ENCODE data around the gene ALDH1L1.

The ALDH1L1 gene

GRCh38 chr3:126133606-126134005 lies 46.8 kb downstream of the ALDH1L1 start:
- DNase-seq: peak; percentile 14

GRCh38 chr3:126132751-126133511 lies 47.5 kb downstream of the ALDH1L1 start:
- DNase-seq: peak; percentile 25

GRCh38 chr3:126131881-126132750 lies 48.3 kb downstream of the ALDH1L1 start:
- peak; percentile 8 for DNase-seq

DNA sequence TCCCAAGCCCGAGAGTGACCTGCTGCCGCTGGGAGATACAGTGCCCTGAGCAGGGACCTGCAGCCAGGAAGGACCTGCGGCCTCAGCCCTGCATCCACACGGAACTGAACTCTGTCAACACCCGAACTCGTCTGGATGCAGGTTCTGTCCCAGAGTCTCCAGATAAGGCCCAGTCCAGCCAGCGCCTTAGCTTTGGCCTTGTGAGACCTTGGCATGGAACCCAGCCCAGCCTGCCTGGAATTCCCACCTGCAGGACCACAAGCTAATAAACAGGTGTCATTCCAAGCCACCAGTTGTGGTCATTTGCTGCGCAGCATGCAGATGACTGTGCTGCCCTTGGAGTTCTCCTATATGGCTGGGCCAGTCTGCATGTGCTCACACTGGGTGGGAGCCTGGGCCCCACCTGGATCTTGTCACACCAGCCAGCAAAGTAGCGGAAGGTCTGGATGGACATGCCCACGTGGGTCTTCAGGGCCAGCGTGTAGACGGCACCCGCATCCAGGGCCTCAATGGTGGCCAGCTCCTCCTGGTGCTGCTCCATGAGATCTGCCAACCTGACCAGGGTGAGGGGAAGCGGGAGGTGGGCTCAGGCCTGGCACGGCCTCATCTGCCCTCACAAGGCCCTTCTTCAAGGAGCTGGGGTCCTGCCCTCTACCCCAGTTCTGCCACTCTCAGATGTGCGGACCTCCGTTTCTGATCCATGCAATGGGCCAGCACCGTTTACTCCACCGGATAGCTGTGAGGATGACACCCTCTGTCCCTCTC lies 49.2 kb downstream of the ALDH1L1 start:
- peak; percentile 9 for DNase-seq

GRCh38 chr3:126130081-126130855 lies 50.1 kb downstream of the ALDH1L1 start:
- DNase-seq: peak; percentile 11

DNA sequence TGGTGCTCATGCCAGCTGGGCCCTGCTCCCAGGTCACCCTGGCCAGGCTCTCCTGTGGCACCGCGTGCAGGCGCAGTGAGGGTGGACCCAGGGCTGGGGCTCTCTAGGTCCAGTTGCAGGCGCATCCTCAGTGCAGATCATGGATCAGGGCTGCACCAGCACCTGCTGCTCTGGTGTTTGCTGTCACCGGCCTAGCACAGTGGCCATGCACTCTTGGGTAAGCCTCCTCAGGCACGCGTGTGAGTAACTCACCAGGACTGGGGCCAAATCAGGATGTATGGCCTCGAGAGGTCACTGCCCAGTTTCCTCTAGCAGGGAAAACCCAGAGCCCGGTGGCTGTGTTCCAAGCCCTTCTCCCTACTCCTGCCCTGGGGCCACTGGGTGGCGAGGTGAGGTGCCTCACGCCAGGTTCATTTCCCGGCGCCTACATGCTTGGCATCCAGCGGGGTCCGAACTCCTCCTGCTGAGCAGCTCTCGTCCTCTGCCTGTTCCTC lies 50.9 kb downstream of the ALDH1L1 start:
- DNase-seq: peak; percentile 15

DNA sequence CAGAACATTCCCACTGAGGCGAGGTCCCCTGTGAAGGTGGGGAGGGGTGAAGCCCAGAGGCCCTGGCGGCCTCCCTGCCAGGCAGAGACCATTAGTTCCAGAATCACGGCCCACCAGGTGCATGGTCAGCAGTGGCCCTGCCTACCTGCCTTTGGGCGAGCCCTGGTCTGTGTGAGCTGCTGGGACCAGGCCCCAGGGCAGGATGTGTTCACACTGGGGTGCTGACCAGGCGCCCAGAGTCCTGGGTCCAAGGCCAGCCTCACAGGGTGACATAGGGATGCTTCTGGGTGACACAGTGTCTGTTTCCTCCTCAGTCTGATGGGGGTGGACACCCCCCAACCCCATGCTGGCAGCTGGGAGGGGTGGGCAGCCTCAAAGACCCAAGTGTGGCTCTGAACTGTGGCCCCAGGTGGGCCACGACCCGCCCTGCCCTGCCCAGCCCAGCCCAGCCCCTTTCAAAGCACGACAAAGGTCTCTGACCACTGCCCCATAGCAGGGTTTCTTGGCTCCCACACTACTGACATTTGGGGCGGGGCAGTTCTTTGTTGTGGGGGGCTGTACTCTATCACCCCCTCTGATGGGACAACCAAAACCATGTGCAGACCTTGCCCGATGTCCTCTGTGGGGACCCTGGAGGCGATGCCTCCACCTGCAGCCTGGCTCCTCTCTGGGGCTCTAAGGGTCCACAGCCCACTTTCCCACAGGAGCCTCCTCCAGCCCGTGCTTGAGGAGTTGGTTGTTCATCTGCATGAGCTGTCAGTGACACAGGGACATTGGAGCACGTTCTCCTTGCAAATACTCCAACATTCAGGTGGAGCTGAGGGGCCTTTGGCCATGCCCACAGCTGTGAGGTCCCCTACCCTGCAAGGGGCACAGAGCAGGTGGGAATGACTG lies 51.6 kb downstream of the ALDH1L1 start:
- DNase-seq: peak; percentile 12

DNA sequence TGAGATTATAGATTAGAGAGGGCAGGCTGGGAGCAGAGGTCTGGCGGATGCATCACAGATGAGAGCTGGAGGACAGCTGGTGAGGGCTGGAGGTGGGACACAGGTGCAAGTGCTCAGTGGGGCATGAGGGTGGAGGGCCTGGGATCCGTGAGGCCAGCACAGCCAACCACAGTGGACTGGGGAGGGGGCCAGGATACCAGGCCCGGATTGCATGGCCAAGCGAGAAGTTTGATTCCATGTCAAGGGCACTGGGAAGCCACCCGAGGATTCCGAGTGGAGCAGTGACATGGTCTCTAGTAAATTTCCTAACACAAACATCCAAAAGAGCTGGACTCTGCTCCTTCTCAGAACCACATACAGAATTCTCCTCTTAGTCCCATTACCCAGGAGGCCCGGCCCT lies 52.5 kb downstream of the ALDH1L1 start:
- no peak for DNase-seq

DNA sequence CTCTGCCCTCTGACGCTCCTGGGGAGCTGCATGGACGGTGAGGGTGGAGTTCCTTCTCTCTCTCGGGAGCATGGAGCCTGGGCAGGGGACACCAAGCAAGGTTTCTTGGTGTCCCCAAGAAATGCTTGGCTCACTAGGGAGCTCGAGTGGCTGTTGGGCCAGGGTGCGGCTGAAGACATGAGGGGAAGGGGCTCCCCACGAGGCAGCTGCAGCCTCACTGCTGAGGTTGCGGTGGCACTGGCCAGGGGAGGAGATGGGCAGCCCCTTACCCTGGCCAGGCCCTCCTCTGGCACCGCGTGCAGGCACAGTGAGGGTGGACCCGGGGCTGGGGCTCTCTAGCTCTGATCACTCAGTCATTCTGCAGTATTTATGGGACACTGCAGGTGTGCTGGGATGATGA lies 52.9 kb downstream of the ALDH1L1 start:
- DNase-seq: peak; percentile 4

GRCh38 chr3:126126811-126127431 lies 53.5 kb downstream of the ALDH1L1 start:
- peak; percentile 9 for DNase-seq

- DNase-seq: peak; percentile 6
Measured at GRCh38 chr3:126126286-126126685, 54.1 kb downstream of the ALDH1L1 start.

DNA sequence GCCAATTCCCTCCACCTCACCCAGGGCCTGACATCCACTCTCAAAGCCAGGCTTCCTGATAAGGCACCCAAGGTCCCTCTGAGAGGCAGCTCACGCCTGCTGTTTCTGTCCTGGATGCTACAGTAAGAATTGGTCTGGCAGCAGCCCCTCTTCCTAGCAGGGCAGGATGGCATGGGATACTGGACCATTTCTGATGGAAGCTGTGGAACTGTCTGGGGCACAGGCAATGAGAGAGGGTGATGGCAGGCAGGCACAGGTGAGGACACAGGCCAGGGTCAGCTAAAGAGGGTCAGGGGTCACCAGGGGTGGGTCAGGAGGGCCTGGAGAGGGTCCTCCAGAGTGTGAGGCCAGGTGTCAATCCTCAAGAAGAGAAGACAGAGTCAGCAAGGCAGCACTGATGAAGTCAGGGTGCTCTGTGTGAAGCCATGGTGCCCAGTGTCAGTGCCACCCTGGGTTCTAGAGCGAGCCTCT lies 54.6 kb downstream of the ALDH1L1 start:
- DNase-seq: peak; percentile 4

- peak; percentile 17 for DNase-seq
Measured at GRCh38 chr3:126125341-126125740, 55.0 kb downstream of the ALDH1L1 start.

- DNase-seq: no peak
Measured at GRCh38 chr3:126124896-126125295, 55.5 kb downstream of the ALDH1L1 start.

DNA sequence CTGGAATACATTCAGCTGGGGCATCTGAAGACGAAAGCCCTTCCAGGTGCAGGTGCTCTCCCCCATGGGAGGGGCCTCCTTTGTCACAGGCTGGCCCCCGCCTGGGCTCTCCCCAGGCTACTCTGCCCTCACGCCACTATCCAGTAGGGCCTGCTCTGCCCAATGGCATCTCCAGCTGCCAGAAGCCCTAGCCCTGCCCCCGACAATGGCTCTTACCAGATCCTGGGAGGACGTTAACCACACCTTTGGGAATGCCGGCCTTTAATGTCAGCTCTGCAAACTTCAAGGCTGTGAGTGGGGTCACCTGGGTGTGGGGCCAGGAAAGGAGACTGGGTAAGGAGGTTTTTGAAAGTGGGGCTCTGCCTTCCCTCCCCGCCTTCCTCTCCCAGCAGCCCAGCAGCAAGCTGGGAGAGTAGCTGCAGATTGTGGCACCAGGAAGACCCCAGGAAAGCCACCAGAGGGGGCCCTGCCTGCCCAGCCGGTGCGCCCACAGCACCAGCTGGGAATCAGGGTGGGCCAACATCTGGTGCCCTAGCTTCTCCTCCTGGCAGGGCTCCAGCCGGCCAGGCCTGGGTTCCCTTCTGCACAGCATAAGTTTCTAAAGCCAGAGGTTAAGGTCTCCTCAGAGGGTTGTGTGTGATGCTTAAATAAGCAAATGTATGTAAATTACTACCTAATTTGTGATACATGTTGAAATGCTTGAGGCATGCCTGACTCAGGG lies 56.1 kb downstream of the ALDH1L1 start:
- DNase-seq: peak; percentile 15

GRCh38 chr3:126121632-126122031 lies 58.8 kb downstream of the ALDH1L1 start:
- no peak for DNase-seq

GRCh38 chr3:126121074-126121473 lies 59.3 kb downstream of the ALDH1L1 start:
- DNase-seq: no peak

DNA sequence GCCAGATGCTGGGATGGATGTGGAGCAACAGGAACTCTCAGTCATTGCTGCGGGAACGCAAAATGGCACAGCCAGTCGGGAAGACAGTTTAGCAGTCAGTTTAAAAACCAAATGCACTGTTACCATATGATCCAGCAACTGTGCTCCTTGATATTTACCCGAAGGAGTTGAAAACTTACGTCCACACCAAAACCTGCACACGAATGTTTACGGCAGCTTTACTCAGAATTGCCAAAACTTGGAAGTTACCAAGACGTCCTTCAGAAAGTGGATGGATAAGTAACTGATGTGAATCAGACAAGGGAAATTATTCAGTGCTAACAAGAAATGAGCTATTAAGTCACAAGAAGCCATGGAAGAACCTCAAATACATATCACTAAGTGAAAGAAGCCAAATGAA lies 60.4 kb downstream of the ALDH1L1 start:
- DNase-seq: no peak

DNA sequence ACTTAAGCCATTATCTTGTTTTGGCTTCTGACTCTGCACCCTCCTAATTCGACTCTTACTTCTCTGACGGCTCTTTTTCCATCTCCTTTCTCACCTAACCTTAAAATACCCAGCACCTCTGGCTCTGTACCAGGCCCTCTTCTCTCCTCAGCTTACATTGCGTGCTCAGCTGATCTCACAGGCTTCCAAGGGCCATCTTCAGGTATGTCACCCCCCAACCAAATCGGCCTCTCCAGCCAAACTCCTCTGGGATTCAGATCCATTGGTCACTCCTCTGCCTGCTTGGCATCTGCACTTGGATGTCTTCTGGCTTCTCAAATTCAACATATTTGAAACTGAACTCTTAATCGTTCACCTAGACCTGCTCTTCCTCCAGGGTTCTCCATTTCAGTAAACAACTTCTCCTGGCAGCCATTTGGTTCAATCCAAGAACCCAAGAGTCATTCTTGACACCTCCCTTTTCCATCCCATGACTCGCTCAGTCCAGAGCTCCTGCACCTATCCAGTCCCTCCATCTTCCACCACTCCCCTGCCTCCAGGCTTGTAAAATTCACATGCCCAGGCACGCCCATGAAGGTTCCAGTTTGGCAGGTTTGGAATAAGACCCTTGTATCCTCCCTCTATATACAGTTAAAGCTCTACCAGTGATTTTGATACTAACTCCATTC lies 61.2 kb downstream of the ALDH1L1 start:
- DNase-seq: no peak
